Esophagus muscularis mucosa (tissue), 3 donors: ENCODE results near the gene UVRAG.

ENCODE experiments used
- EP300 ChIP-seq: sonication (generic); formaldehyde crosslinking; IDR thresholded peaks from one replicate; pipeline ENCODE4 v1.6.1; 2017; ENCODE audit warnings: antibody characterized with exemption
- POLR2A ChIP-seq: fragments of 450-650 bp; IDR thresholded peaks from one replicate; pipeline ENCODE4 v1.6.1; 2017; ENCODE audit warnings: antibody characterized with exemption, moderate library complexity, mild to moderate bottlenecking, low read depth
- POLR2AphosphoS5 ChIP-seq, 2 donors: sonication (generic); formaldehyde crosslinking; IDR thresholded peaks; one replicate each; pipeline ENCODE4 v1.6.1; 2017; ENCODE audit warnings: antibody characterized with exemption in 2 of 2

DNA sequence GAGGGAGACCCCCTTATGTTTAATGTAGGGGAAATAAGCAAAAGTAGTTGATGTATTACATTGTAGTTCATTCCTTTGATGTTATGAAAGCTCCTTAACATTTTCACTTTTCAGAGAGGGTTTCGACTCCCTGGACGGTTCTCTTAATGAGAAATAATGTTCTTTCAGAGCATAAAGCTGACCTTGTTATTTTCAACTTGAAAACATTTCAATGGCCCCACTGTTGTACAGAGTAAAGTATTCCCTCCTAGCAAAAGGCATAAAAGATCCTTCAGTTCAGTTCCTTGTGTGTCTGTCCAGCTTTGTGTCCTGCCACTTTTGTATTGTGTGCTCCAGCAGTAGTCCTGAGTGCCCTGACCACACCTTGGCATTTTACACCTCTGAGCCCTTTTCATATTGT is 63.9 kb downstream of the UVRAG start:
- TF ChIP-seq EP300 (no peak), POLR2AphosphoS5 (IDR thresholded peaks at IDR 0.05) (no peak), POLR2A (no peak)
